H1 (cell line): ENCODE data around the gene APC2. TPM values are rescaled to one million over a fixed set of nuclear protein-coding genes. Genes with fewer than 3 reads are reported as not detected.

ENCODE experiments used
- RAD21 ChIP-seq, 2 experiments: IDR thresholded peaks in 1 of 2; conservative IDR thresholded peaks in 1 of 2; 2 replicates each; pipeline ENCODE4 v1.6.1; 2011; ENCODE audit warnings: low read depth in 2 of 2, low read length in 2 of 2, improper control_type of control experiment in 1 of 2, inconsistent platforms in 1 of 2, mild to moderate bottlenecking in 1 of 2, moderate library complexity in 1 of 2
- SIN3A ChIP-seq, 2 experiments: IDR thresholded peaks in 1 of 2; conservative IDR thresholded peaks in 1 of 2; 2 replicates each; pipeline ENCODE4 v1.6.1; 2011 to 2012; ENCODE audit warnings: low read length in 2 of 2, improper control_type of control experiment in 1 of 2, low read depth in 1 of 2, mild to moderate bottlenecking in 1 of 2
- polyA plus RNA-seq, 7 experiments: library from polyadenylated mRNA; depleted of rRNA in 3 of 7; stranded (reverse) in 5 of 7; unstranded in 2 of 7; fragments of >200 nt in 5 of 7; fragments of 200-250 nt in 2 of 7; gene quantifications; 1 replicate in 5 of 7; 2 replicates in 1 of 7; 4 replicates in 1 of 7; pipeline versions ENCODE4 v1.2.1 to v1.2.3, GENCODE V29; 2011 to 2013; ENCODE audit warnings: missing spikeins in 2 of 7, mixed read lengths in 2 of 7
- total RNA-seq: library from RNA; stranded (reverse); fragmentation: NEBNext Ultra II Directional; extraction: Animal tissue kit (Norgen Biotek cat#: 25700); gene quantifications from 2 replicates; pipeline ENCODE4 v1.2.1, GENCODE V29; 2021

APC2 gene
- total and polyA plus RNA-seq, 2 of the 8 experiments (the other 6 are each of a cell fraction or from before 2014, with no cell fraction given): 1.3 to 4.1 TPM

- TF ChIP-seq SIN3A (conservative IDR thresholded peaks at IDR 0.05 in 1 of 2, IDR thresholded peaks at IDR 0.05 in 1 of 2; ENCODE audit: low read depth in 1 of 2, low read length in 2 of 2) (no peak), RAD21 (IDR thresholded peaks at IDR 0.05 in 1 of 2, conservative IDR thresholded peaks at IDR 0.05 in 1 of 2; ENCODE audit: low read depth in 2 of 2, low read length in 2 of 2) (no peak)
Observed at GRCh38 chr19:1460033-1460995, 10.4 kb downstream of the APC2 start (continued).
